Right renal pelvis (tissue), 4 donors: ENCODE results near the gene GNAT2. TPM values are rescaled to one million over a fixed set of nuclear protein-coding genes. Genes with fewer than 3 reads are reported as not detected.

Source experiments
- DNase-seq, 4 donors: peaks; one replicate each; pipeline ENCODE4 v3.0.0-alpha.2; 2013; ENCODE audit warnings: low read depth in 4 of 4, low spot score in 3 of 4, missing footprints in 1 of 4
- polyA plus RNA-seq, 4 donors: library from polyadenylated mRNA; unstranded; fragments of 120-200 nt; gene quantifications; one replicate each; pipeline ENCODE4 v1.2.1, GENCODE V29; 2013; ENCODE audit not compliant: insufficient read length in 4 of 4

Gene GNAT2
- polyA plus RNA-seq, 4 donors, result 0.06 TPM; not detected in 3

DNA sequence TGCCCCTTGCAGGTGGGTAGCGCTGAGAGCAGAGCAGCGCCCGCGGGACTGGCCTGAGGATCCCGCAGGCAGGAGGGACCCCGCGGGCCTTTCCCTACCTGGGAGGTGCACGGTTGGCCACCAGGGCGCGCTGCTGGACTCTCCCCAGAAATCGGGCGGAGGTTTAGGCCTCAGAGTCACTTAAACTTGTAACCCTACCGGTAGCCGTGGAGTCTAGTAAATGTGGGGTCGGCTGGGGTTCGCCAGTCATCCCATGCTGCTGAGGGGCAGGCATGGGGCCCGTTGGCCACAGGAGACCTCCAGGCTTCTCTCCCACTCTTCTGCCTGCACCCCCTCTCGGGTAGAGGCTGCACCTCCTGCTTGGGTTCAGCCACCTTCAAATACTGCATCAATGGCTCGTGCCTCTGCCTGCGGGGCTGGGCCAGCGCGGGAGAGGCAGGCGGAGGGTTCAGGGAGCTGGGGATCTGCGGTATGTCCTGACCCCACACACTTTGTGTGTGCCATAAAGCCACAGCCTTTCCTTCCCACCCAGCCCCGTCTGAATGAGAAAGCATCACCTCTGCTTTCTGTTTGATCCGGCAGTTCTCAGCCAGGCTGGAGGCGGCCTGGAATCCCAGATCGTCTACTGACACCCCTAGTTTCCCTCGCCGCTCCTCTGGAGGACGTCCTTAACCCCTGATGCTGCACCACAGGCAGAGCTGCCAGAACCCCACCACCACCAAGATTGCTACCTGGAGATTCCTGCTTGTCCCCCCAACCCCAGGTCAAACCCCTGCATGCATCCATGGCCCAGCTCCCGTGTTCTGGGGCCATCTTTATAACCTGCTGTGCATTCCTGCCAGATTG, 24.2 kb upstream of the GNAT2 start:
- DNase-seq, result peak in 1 of 4 donors; percentile 70

DNA sequence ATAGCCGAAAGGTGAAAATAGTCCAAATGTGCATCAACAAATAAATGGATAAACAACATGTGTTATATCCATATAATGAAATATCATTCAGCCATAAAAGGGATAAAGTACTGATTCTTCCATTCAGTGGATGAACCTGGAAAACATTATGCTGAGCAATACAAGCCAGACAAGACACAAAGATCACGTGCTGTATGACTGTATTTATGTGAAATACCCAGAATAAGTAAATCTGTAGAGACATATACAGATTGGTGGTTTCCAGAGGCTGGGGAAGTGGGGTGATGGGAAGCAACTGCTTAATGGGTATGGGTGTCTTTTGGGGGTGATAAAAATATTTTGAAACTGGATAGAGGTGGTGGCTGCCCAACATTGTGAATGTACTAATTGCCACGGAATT, 23.2 kb upstream of the GNAT2 start:
- no peak for DNase-seq

DNA sequence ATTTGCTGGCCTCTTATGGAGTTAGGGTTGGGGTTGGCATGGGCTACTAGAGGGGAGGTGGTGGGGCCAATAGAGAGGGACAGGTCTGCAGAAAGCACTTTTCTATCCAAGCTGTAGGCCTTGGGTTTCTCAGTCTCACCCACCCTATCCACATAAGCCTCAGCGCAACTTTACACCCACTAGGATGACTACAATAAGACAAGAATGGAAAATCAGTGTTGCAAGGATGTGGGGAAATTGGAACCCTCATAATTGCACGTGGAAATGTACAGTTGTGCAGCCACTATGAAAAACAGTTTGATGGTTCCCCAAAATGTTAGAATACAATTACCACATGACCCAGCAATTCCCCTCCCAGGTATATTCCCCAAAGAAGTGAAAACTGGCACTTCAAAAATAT, 22.4 kb upstream of the GNAT2 start:
- no peak for DNase-seq

DNA sequence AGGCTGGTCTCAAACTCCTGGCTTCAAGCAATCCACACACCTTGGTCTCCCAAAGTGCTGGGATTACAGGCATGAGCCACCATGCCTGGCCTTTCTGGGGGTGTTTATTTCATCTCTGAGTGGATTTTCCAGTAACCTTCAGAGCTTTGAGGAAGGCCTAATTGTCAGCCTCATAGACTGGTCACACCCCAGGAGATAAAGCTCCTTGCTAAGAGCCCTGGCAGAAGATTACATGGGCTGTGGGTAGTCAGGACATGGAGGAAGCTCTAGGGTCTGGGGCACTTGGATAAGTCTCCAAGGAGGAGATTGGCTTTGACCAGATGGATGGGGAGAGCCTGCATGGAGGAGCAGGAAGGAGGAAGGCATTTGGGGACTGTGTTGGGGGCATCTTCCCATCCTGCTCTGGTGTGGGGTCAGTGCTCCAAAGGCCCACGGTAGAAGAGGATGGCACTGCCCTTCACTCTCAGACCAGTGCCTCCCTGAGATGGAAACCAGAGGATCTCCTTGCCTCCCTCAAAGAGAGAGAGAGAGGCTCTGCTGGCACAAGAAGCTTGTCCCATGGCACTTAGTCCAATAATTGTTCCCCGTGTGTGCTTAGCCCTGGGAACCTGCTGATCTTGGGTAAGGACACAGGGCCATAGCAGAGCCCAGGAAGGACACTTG, 21.8 kb upstream of the GNAT2 start:
- DNase-seq, result no peak

DNA sequence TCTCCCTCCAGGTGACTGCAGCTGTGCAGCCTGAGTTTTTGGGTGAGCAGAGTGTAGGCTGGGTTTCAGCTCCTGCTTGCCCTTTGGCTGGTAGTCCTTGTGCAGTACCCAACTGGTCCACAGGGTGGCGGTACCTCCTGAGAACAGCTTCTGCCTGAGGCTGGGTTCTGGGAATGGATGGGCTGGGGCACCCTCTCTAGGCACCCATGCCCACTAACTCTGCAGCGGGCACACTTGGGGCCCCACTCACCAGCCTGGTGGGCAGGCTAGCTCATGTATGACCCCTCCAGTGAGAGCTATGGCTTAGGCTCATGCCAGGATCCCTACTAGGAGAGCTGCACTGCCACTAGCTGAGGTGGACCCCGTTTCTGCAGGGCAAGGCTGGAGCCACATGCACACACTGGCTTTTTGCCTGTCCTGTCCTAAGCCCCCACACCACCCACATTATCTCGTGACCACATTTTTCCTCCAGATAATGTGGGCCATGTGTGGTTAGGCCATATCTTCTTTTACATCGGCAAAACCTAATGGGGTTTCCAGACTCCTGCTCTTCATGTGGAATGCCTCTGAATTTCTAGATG, 21.0 kb upstream of the GNAT2 start:
- no peak for DNase-seq

DNA sequence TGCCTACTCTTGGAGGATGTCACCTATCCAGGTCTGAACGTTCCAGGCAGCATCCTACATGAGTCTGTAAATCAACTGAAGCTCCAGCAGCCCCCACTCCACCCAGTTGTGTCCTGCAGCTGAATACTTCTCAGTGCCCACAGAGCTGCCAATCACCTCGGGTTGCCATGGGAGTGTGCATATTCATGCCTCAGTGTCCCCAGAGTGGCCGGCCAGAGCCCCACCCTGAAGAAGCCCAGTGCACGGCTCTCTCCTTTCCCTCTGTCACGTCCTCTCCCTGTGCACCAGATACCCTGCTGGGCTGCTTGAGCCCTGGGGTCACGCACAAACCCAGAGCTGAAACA, 20.4 kb upstream of the GNAT2 start:
- DNase-seq, result no peak

DNA sequence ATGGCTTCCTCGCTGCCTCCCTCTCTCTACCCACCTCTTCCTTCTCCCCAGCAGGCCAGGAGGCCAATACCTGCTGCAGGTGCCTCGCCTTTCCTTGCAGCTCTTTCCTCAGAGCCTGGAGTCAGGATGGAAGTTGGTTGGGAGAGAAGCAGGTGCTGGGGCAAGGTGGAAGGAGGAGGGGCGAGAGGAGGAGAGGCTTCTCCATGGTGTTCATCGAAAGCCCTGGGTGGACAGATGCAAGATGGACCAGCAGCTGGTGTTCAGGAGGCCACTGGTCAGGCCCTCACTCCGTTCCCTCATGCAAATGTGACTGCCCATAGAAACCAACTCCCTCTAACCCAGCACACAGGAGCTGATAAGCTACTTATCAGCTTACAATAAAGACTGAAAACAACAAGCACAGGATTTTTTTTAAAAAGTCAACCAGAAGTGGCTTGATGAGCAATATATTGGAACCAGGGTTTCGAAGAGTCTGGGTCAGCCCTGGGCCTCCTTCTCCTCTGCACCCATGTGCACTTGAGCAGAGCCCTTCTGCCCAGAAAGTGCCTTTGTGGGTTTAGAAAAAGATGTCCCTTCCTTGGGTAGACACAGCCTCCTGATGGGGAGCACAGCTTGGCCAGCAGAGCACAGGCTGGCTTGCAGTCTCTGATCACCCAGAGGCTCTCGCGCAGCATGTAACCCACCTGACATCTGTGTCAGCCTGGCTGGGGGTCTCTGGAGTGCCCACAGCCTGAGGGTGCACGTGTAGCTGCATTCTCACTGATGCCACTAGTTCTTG, 19.8 kb upstream of the GNAT2 start:
- DNase-seq, result no peak

DNA sequence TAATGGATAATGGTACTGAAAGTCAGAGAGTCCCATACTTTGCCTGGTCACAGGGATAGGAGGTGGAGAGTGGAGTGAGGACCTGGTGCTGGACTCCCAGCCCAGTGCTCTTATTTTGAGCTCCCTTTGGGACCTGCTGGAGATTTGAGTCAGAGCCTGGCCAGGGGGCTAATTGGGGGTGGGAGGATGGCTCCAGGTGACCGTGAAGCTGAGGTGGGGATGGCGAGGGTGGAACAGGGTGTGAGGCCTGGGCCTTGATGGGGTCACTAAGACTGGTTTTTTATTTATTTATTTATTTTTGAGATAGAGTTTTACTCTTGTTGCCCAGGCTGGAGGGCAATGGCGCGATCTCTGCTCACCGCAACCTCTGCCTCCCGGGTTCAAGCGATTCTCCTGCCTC, 18.0 kb upstream of the GNAT2 start:
- no peak for DNase-seq

DNA sequence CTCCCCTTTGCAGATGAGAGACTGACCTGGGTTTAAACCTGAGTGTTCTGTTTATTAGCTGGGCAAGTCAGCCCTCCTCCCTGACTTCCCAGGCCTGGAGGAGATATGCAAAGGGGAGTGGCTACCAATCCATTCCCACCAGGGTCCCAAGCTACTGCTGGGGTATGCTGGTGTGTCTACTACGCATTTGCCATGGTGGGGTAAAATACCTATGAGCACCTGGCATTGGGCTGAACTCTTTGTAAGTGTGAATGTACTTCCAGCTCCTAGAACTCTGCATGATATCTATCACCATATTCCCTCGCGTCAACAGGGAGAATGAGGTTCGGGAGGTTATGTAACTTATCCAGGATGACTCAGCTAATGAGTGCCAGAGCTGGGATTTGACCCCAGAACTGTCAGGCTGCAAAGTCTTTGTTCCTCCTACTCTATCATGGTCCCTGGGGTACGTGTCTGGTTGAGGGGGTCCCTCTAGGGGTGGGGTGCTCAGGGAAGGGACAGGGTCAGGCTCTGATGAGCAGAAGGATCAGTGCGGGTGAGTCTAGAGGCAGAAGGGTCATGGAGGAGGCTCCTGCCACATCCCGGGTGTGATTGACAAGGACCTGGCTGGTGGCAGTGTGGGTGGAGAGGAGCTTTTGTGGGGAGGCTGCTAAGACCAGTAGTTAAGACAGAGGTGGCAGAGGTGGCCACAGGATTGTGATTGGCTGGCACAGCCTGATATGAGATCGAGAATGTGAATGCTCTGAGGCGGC, 17.0 kb upstream of the GNAT2 start:
- no peak for DNase-seq

DNA sequence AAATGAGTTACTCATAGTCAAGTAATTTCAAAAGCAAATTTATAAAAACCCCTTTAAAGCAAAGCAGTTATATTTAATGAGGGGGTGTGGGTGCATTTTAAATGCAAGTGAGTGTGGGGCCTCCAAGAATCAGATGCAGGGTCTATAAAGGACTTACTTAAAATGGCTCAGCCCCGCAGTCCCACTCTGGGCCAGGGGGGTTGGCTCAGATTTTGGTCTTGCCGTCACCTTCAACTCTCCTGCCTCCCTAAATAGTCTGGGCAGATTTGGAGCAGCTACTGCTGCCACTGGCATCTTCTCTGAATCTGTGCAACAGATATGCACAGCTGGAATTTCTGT, 16.4 kb upstream of the GNAT2 start:
- no peak for DNase-seq

DNA sequence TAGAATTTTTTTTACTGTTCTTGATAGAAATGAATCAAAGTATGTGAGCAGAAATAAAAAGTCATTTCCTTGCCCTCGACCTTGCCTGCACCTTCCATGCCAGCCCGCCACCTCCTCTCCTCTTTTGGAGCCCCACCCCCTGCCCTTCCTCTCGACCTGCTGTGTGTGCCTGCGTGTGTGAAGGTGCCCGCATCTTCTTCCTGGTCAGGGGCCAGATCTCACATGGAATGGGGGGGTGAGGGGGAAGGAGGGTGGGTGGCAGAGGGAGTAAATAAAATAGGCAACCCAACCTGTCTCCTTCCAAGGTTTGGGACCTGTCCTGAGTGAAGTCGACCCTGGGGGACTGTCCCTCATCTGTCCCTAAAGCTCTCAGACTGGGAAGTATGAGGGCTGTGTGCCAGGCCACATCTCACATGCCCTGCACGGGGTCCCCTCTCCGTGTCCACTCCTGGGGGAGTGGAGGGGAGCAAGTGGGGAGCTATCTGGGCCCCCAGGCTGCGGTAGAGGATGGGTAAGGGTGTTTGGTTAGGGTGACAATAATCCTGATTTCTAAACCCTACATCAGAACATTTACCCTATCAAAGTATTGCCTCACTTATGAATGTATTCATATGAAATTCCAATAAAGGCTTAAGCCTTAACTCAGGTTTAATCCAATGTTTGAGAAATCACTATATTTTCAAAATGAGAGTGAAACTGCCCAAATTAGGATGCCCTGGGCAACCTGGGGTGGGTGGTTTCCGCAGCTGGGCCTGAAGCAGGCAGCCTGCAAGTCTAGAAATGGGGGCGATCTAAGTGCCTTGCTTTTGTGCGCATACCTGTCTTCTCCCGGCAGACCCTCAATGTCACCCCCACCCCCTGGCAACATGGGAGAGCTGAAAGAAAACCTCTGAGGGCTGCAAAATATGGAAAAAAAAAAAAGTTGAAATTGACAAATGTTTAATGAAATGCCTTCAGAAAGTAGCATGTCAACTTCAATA, 15.6 kb upstream of the GNAT2 start:
- DNase-seq, result no peak

DNA sequence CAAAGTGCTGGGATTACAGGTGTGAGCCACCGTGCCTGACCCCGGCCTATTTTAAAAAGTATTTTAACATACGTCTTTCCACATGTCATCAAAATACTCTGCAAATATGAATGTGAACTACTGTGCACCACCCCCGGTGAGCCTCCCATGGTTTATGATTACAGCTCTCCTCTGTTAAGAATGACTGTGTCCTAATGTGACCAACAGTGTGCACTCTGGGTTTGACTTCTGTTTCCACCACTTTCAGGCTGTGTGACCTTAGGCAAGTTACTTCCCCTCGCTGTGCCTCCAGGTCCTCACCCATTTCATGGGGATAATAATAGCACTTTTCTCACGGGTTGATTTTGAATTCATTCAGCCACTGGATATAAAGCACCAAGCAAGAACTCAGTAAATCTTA, 14.9 kb upstream of the GNAT2 start:
- DNase-seq, result no peak

DNA sequence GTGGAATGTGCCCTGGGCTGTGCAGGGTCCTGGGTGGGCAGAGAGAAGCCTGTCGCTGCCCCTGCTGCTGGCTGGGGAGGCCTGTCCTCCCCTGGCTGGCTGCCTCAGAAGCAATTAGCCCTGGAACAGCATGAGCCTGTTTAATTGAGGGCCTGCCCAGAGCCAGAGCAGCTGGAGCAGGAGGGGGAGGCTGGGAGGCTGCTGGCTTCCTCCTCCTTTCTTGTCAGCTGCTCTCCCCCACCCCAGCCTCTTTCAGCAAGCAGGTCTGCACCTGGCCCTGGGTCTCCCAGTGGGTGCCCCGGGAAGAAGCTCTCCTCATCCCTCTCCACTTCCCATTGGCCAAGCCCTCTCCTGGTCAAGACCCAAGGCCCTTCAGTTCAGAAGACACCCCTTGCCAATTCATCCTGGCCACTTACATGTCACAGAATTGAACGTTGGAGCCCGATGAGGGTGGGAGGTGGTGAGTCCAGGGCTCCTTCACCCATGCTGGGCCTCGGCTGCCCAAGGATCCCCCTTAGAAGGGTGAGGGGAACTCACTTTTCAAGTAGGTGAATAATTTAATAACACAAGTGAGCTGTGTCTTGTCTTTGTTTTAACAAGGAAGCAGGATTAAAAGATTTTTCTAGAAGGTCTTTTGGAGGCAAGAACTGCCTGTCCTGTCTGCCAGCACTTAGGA, 13.4 kb upstream of the GNAT2 start:
- no peak for DNase-seq

DNA sequence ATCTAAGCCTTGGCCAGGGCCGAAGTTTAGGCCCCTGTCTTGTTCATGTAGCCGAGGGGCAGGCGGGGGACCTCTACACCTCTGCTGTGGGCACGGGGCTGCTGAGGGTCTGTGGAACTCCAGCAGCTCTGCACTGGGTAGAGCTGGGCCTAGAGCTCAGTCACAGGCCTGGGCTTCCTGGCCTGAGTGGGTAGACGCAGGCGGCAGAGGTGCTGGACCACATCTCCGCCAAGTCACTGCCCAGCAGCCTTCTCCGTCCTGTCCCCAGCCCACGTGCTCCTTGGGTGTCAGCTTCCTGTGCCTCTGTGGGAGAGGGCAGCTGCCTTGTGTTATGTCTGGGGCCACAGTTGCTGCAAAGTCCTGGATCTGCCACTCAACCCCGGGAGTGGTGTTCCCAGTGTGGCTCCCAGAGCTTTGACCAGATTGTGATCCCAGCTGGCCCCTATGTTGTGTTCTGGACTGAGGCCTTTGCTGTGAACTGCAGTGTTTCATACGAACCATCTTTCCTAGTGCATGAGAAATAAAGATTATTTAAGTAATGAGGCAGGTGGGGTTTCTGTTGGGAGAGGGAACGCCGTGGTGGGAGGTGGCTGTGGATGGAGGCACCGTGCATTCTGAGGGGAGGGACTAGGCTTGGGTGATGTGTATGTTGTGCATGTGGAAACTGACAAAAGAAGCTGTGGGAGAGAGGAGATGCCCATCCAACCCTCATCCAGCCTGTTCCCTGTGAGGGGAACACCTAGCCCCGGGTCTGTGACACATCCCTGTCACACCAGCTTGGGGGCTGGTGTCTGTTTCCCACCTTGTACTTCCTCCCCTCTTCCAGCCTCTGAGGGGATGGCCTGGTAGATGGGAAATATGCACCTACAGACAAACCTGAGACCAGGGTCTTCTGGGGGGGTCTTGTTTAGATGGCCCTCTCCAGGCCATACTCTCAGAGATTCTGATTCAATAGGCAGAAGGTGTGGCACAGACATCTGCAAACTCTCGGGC, 12.4 kb upstream of the GNAT2 start:
- no peak for DNase-seq

DNA sequence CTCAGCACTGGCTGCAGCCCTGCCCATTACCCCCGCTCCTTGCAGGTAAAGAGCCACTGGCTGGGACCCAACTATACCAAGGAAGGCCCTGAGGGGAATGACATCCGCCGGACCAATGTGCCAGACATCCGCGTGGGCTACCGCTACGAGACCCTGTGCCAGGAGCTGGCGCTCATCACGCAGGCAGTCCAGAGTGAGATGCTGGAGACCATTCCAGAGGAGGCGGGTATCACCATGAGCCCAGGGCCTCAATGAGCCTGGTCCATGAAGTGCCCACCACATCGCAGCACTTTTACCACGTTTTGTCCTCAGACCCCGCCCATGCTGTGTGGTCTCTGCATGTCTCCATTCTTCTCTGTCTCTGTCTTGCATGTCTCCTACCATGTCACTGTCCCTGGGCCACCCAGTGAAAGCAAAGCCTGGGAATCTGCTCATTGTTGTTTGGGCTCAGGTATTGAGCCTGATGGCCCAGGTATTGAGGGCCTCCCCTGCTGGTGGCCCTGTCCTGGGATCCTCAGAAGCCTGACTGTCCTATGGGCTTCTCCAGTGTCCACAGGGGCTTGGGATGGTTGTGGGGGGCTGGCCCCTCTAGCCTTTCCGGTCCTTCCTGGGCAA, 11.6 kb upstream of the GNAT2 start:
- DNase-seq, result no peak

DNA sequence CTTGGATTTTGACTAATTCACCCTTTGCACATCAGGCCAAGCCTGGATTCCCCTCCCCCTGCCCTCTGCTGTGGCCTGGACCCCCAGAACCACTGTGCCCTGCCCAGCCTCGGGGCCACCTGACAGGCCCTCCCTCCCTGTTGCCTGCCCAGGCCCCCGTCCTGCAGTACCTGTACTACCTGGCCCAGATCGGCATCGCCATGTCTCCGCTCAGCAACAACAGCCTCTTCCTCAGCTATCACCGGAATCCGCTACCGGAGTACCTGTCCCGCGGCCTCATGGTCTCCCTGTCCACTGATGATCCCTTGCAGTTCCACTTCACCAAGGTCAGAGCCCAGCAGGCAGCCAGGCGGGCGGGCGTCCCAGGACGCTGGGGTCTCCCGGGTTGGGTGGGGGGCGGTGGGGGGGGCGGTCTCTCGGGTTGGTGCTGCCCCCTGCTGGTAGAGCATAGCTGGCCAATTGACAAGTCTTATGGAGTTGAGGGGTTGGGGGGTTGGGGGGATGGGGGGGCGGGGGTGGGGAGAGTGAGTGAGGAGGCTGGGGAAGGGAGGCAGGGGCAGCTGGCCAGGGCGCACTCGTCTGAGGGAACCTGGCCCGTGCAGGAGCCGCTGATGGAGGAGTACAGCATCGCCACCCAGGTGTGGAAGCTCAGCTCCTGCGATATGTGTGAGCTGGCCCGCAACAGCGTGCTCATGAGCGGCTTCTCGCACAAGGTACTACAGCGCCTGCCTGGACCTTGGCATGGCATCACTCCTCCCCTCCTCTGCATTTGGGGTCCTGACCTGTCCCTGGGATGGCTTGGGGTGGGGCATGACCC, 10.9 kb upstream of the GNAT2 start:
- DNase-seq, result no peak
